GM21737 (cell line): ENCODE measurements around the gene RUNX2.

Experiments used
- ATAC-seq: cut with Tn5 transposase; IDR thresholded peaks from one replicate; pipeline ENCODE4 v1.9.1; 2021; ENCODE audit warnings: mild to moderate bottlenecking, moderate library complexity; ENCODE audit not compliant: unreplicated experiment

The RUNX2 gene

GRCh38 chr6:45478240-45478639 lies 150.1 kb downstream of the RUNX2 start:
- ATAC-seq = no peak

GRCh38 chr6:45479834-45480751 lies 152.0 kb downstream of the RUNX2 start:
- ATAC-seq = no peak

- ATAC-seq = no peak
Measured at GRCh38 chr6:45480752-45481415, 152.8 kb downstream of the RUNX2 start.

- no peak for ATAC-seq
Measured at GRCh38 chr6:45483021-45483420, 154.9 kb downstream of the RUNX2 start.

- no peak for ATAC-seq
Measured at GRCh38 chr6:45483501-45483900, 155.4 kb downstream of the RUNX2 start.

- ATAC-seq = no peak
Measured at GRCh38 chr6:45486736-45487135, 158.6 kb downstream of the RUNX2 start.

GRCh38 chr6:45487645-45488044 lies 159.5 kb downstream of the RUNX2 start:
- no peak for ATAC-seq

- ATAC-seq = no peak
Measured at GRCh38 chr6:45488269-45488668, 160.1 kb downstream of the RUNX2 start.

- no peak for ATAC-seq
Measured at GRCh38 chr6:45488889-45489288, 160.8 kb downstream of the RUNX2 start.

- ATAC-seq = no peak
Measured at GRCh38 chr6:45491048-45491735, 163.1 kb downstream of the RUNX2 start.

GRCh38 chr6:45491874-45492273 lies 163.7 kb downstream of the RUNX2 start:
- no peak for ATAC-seq

GRCh38 chr6:45493761-45494160 lies 165.6 kb downstream of the RUNX2 start:
- no peak for ATAC-seq

GRCh38 chr6:45494416-45495135 lies 166.4 kb downstream of the RUNX2 start:
- no peak for ATAC-seq

- no peak for ATAC-seq
Measured at GRCh38 chr6:45495429-45496084, 167.4 kb downstream of the RUNX2 start.

- ATAC-seq = no peak
Measured at GRCh38 chr6:45496085-45496433, 167.9 kb downstream of the RUNX2 start.

- no peak for ATAC-seq
Measured at GRCh38 chr6:45498591-45498990, 170.5 kb downstream of the RUNX2 start.

GRCh38 chr6:45500924-45501816 lies 173.0 kb downstream of the RUNX2 start:
- ATAC-seq = no peak

- ATAC-seq = no peak
Measured at GRCh38 chr6:45502456-45502855, 174.3 kb downstream of the RUNX2 start.

GRCh38 chr6:45504947-45505346 lies 176.8 kb downstream of the RUNX2 start:
- no peak for ATAC-seq

- no peak for ATAC-seq
Measured at GRCh38 chr6:45505470-45505869, 177.3 kb downstream of the RUNX2 start.
